ENCODE results near the gene THNSL1. TPM values are rescaled to one million over a fixed set of nuclear protein-coding genes. Genes with fewer than 3 reads are reported as not detected.

Gene THNSL1
- total RNA-seq, 2 experiments from 2014 or later: 3.5 to 4.6 TPM

- H3K27ac Mint-ChIP-seq: no peak overlapping the region
- H3K36me3 Mint-ChIP-seq: no peaks in the 10 kb centered on the region
- DNase-seq: no peak
- no peaks in the 10 kb centered on the region for H3K4me1 Mint-ChIP-seq
- H3K4me3 Mint-ChIP-seq: no peak overlapping the region
- no peak for ATAC-seq
- no peaks in the 10 kb centered on the region for H3K9me3 Mint-ChIP-seq (ENCODE audit: low read depth)
- CTCF ChIA-PET: interaction anchor here (1.2 kb wide), 1 partner anchor 9 kb away, joined by 3 read pairs; no protein-coding TSS in a partner anchor
- peaks cover 14% of the 10 kb centered on the region for H3K27me3 Mint-ChIP-seq
Observed at GRCh38 chr10:25071227-25071626, 54.8 kb downstream of the THNSL1 start.

GRCh38 chr10:25072786-25073185, 56.4 kb downstream of the THNSL1 start:
- Mint-ChIP-seq H3K4me3 (no peak overlapping the region), H3K4me1 (no peaks in the 10 kb centered on the region), H3K27ac (no peak overlapping the region), H3K36me3 (no peaks in the 10 kb centered on the region), H3K27me3 (peaks cover 18% of the 10 kb centered on the region), H3K9me3 (ENCODE audit: low read depth) (no peaks in the 10 kb centered on the region)
- DNase-seq (no peak), ATAC-seq (no peak)
- CTCF ChIA-PET: interaction anchor here (0.6 kb wide), 1 partner anchor 179 kb away, joined by 3 read pairs; no protein-coding TSS in a partner anchor

GRCh38 chr10:25075825-25076224, 59.4 kb downstream of the THNSL1 start:
- Mint-ChIP-seq H3K27ac (no peak overlapping the region), H3K27me3 (peaks cover 22% of the 10 kb centered on the region)
- CTCF ChIA-PET: interaction anchor here (2.1 kb wide), 1 partner anchor 458 kb away, joined by 6 read pairs; no protein-coding TSS in a partner anchor

More at GRCh38 chr10:25075825-25076224, 59.4 kb downstream of the THNSL1 start:
- DNase-seq (no peak), ATAC-seq (no peak)
- Mint-ChIP-seq H3K4me1 (peaks cover 7% of the 10 kb centered on the region), H3K4me3 (no peak overlapping the region), H3K36me3 (no peaks in the 10 kb centered on the region), H3K9me3 (ENCODE audit: low read depth) (no peaks in the 10 kb centered on the region)

Other genes starting within 250 kb of the THNSL1 start
- 1 to 10 TPM; 1.6 to 2.9 TPM for gene PRTFDC1, start 64.0 kb upstream of the THNSL1 start, total RNA-seq
- gene ENKUR, start 454 bp upstream of the THNSL1 start, total RNA-seq: not detected
- not detected for gene GPR158, start 158.4 kb downstream of the THNSL1 start, total RNA-seq